Measurements from ENCODE around the gene CNRIP1.

CNRIP1 gene

DNA sequence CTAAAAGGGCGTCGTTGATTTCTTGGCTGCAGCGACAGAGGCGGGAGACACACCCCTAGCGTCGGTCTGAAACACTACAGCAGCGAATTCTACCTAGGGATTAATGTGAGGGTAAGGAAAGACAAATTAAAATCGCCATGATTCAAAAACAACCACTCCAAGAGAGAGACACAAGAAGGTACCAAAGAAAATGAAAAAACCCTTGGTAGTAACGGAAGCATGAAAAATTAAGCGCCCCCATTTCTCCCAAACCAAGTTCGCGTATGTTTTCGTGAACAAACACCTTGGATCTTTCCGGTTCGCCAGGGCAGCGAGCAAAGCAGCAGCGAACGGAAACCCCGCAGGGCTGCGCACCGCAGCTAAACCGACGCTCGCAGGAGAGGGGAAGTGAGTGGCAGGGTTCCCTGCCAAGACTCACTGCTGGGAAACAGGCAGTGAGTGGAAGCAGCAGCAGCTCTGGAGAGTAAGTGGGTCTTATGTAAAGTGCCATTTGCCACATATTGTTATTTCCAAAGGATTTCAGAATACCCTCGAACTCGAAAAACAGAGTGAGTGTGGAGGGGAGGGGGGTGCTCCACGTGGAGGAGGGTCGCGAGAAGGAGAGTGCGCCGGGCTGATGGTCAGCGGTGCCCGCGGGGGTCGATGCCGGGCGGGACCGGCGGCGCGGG, 68.4 kb downstream of the CNRIP1 start:
- DNase-seq (ENCODE audit: low read depth, low spot score) = no peak

DNA sequence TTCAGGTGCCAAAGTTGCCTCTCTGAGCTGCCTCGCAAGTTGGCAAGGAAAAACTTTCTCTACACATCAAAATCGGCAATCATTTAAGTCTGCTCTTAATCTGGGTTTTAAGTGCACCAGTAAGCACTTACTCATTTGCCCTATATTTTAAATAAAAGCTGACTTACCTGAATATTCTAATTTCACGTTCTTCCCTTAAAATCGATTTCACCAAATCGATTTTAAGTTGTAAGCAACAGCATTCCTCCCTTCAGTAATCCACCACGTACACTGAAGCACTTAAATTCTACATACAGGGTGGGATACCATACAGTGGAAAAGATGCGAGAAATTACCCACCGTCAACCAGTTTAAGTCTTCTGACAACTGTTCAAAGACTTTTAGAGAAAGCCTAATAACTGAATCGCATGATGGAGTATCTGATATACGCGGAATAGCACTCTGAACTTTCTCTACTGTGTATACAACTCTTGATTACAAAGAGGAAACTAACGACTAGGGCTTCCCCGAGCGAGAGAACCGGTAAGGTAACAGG, 69.0 kb downstream of the CNRIP1 start:
- DNase-seq (ENCODE audit: low read depth, low spot score) = no peak

DNA sequence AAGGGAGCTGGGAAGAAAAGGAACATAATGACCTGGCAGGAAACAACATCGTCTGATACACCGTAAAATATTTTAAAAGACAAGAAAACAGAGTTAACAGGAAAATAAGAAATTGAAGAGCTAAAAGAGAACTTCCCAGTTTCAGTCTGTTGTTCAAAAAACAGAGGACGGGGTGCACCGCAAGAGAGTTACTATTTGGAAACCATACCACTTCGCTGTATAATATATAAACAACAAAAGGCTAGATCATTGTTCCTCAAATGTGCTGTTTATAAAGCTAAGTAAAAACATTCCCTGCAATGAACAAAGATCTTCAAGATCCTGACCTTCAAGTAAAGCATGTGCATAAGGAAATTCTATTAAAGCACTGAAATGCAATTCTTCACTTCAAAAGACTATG, 69.6 kb downstream of the CNRIP1 start:
- DNase-seq (ENCODE audit: low read depth, low spot score) = no peak

DNA sequence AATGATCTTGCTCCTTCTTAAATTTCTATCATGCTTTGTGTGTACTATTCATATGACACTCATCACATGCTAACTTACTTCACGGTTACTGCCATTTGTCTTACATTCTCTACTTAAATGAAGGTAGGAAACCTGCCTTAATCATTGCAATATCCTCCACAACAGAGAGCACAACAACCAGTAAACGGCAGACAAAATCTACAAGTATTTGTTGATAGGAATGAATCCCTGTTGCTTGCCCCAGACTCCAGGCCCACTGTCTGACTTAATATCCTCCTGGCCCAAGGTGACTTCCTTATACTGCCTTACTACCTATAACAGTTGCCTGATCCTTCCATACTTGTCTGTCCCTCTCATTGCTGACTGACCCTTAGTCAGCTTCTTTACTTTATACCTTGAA, 70.9 kb downstream of the CNRIP1 start:
- no peak for DNase-seq (ENCODE audit: low read depth, low spot score)

DNA sequence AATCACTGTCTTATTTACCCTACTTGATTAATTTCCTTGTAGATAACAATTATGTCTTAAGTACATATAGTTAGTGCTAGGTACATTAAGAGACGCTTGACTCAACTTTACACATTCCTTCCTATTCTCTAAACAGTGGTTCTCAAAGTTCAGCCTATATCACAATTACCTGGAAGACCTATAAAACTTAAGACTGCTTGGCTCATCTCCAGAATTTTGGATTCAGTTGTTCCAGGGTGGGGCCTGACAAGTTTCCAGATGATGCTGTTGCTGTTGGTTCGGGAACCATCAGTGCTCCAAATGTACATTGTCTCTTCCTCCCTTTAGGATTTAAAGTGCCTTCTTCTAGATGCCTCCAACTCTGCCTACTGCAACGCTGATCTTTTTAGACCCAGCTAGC, 71.4 kb downstream of the CNRIP1 start:
- no peak for DNase-seq (ENCODE audit: low read depth, low spot score)

DNA sequence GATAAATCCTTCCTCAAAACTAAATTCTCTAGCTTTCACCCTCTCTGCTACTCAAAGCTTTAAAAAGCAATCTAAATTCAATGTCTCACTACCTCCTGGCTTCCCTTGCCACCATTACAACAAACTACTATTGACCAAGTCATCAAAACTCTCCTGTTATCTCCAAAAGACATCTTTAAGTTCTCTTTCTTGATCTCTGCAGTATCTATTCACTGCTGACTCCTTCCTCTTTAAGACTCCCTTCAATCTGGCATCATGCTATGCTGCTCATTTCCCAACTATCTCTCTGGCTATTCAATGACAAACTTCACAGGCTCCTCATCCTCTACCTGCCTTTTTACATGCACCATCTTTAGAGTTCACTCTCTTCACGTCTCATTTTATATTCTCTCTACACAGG, 73.4 kb downstream of the CNRIP1 start:
- DNase-seq (ENCODE audit: low read depth, low spot score) = no peak

DNA sequence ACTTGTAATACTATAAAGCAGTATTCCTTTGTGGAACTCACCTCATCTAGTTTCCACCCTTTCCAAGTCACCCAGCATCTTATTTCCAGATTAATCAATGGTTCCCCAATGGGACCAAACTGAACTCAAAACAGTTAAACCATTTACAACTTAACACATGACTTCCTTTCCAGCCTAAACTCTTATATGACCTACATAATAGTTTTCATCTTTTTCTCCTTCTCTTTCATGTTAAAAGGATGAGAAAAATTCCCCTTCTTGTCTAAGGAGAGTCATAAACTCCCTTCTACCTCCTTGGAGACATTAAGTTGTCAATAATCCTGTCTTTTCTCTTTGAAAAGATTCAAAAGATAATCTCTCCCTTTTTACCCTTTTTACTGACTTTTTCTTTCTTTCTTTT, 74.1 kb downstream of the CNRIP1 start:
- DNase-seq (ENCODE audit: low read depth, low spot score) = no peak

DNA sequence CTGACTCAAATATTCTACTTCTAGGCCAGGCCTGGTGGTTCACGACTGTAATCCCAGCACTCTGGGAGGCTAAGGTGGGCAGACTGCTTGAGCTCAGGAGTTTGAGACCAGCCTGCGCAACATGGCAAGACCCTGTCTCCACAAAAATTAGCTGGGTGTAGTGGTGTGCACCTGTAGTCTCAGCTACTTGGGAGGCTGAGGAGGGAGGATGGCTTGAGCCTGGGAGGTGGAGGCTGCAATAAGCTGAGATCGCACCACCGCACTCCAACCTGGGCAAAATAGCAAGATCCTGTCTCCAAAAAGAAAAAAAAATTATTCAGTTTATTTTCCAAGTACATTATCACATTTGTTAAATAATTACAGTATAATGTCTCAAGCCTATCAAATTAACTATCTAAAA, 74.7 kb downstream of the CNRIP1 start:
- DNase-seq (ENCODE audit: low read depth, low spot score) = no peak

DNA sequence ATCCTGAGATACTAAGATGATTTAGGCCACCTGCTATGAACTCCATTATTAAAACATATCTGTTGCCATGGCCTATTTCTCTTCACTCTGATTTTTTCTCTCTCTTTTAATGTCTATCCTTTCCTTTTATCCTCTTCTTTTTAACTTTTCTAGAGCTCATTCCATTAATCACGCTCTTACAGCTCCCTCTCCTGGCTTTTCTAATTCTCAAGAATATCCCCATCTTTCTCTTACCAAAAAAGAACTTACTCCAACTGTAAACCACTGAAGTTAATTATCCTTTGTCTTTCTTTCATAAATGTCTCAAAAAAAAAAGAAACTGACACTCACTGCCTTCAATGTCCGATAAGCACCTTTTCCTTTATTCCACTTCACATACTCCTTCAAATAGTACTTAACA, 75.3 kb downstream of the CNRIP1 start:
- no peak for DNase-seq (ENCODE audit: low read depth, low spot score)
